Panc1 (cell line): ENCODE results near the gene BRD2.

ENCODE experiments used
- CTCF ChIP-seq: fragments of 450-650 bp; IDR thresholded peaks from 2 replicates; pipeline ENCODE4 v1.5.1; 2017; ENCODE audit warnings: mild to moderate bottlenecking
- POLR2AphosphoS5 ChIP-seq: IDR thresholded peaks from 2 replicates; pipeline ENCODE4 v1.6.1; 2012; ENCODE audit warnings: mild to moderate bottlenecking, low read depth, low read length, moderate library complexity
- TF ChIP-seq, protein P1 (sequence below), 2 experiments: IDR thresholded peaks; 2 replicates each; pipeline ENCODE4 v1.6.1; 2011 to 2012; ENCODE audit warnings: low read depth in 2 of 2, control low read depth in 1 of 2, low read length in 1 of 2, mild to moderate bottlenecking in 1 of 2, moderate library complexity in 1 of 2; ENCODE audit not compliant: insufficient read depth in 1 of 2

DNA sequence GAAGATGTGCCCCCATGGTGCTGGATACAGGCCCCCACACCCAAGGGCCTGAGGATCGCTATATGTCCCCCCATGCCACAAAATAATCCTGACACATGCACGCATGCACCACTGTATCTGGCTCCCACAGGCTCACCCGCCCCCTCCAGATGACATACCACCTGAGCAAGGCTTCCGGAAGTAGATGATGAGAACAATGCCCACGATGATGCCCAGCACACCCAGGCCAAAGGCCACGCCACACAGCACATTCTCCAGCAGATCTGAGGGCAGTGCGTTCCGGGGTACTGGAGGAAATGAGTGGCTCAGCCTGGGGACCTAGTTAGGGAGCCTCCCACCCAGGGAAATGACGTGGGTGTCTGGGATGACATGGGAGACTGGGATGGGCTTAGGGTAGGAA lies 19.3 kb upstream of the BRD2 start:
- TF ChIP-seq CTCF (no peak), POLR2AphosphoS5 (no peak)
- TF ChIP-seq, protein P1, sequence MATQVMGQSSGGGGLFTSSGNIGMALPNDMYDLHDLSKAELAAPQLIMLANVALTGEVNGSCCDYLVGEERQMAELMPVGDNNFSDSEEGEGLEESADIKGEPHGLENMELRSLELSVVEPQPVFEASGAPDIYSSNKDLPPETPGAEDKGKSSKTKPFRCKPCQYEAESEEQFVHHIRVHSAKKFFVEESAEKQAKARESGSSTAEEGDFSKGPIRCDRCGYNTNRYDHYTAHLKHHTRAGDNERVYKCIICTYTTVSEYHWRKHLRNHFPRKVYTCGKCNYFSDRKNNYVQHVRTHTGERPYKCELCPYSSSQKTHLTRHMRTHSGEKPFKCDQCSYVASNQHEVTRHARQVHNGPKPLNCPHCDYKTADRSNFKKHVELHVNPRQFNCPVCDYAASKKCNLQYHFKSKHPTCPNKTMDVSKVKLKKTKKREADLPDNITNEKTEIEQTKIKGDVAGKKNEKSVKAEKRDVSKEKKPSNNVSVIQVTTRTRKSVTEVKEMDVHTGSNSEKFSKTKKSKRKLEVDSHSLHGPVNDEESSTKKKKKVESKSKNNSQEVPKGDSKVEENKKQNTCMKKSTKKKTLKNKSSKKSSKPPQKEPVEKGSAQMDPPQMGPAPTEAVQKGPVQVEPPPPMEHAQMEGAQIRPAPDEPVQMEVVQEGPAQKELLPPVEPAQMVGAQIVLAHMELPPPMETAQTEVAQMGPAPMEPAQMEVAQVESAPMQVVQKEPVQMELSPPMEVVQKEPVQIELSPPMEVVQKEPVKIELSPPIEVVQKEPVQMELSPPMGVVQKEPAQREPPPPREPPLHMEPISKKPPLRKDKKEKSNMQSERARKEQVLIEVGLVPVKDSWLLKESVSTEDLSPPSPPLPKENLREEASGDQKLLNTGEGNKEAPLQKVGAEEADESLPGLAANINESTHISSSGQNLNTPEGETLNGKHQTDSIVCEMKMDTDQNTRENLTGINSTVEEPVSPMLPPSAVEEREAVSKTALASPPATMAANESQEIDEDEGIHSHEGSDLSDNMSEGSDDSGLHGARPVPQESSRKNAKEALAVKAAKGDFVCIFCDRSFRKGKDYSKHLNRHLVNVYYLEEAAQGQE (IDR thresholded peaks at IDR 0.05; ENCODE audit: insufficient read depth in 1 of 2, low read depth in 2 of 2, low read length in 1 of 2), result no peak
